ENCODE measurements around the gene SMYD3. TPM values are rescaled to one million over a fixed set of nuclear protein-coding genes. Genes with fewer than 3 reads are reported as not detected.

The SMYD3 gene
- total and polyA plus RNA-seq, 2 donors (not counting 3 experiments of a cell fraction or from before 2014, with no cell fraction given) = 16.0 to 32.1 TPM

DNA sequence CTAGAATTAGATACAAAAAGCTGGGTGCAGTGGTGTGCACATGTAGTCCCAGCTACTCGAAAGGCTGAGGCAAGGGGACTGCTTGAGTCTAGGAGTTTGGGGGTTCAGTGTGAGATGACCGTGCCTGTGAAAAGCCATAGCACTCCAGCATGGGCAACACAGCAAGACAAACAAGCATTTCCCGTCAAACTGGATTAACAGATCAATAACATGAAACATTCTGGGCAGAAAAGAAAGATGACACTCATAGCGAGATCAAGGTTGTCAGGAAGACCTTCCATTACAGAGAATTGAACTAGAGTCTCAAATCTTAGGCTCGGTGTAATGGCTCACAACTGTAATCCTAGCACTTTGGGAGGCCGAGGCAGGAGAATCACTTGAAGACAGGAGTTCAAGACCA is 45.0 kb upstream of the SMYD3 start:
- ChIA-PET CTCF (interaction anchor here (1.1 to 1.4 kb wide), 2 partner anchors 10 to 57 kb away, joined by 3 read pairs; no protein-coding TSS in a partner anchor), POLR2A (no interaction called here)
- dilution Hi-C loops (cut with MboI; ENCODE audit: extremely low pct_ligation_motif_present, low sequenced_read_pairs) = no loop called here

More for the DNA sequence above, 45.0 kb upstream of the SMYD3 start:
- H3K27me3 ChIP-seq (ENCODE audit: control insufficient read depth in 2 of 2, insufficient read depth in 2 of 2, low read length in 2 of 2) = no peaks in the 10 kb centered on the region
- TF ChIP-seq EZH2 (IDR thresholded peaks at IDR 0.05; ENCODE audit: borderline replicate concordance, low read depth, low read length, severe bottlenecking) (no peak), POLR2A (IDR thresholded peaks at IDR 0.05; ENCODE audit: low read depth, low read length) (no peak), MYC (IDR thresholded peaks at IDR 0.05; ENCODE audit: low read depth, low read length) (no peak), POLR2AphosphoS5 (IDR thresholded peaks at IDR 0.05; ENCODE audit: insufficient read depth, low read depth, low read length) (no peak), FOS (IDR thresholded peaks at IDR 0.05; ENCODE audit: borderline replicate concordance, insufficient read depth, low read length) (no peak), JUN (IDR thresholded peaks at IDR 0.05; ENCODE audit: borderline replicate concordance, insufficient read depth, insufficient read length, low read depth) (no peak), GATA2 (IDR thresholded peaks at IDR 0.05; ENCODE audit: insufficient read depth, insufficient read length, low read depth, low read length) (no peak), CTCF (IDR thresholded peaks at IDR 0.05; ENCODE audit: extremely low read depth in 1 of 2, insufficient read depth in 1 of 2, low read depth in 1 of 2, low read length in 2 of 2) (no peak), MAX (IDR thresholded peaks at IDR 0.05; ENCODE audit: insufficient read depth, insufficient read length) (no peak)
- H3K9me1 ChIP-seq (replicated peaks; ENCODE audit: control insufficient read depth, extremely low read depth, insufficient read depth, low read length) = no peaks in the 10 kb centered on the region
- no peaks in the 10 kb centered on the region for H3K9me3 ChIP-seq (replicated peaks; ENCODE audit: control insufficient read depth, insufficient read depth, low read length)
- H3K79me2 ChIP-seq (ENCODE audit: control insufficient read depth, insufficient read depth, low read length) = peaks cover 9% of the 10 kb centered on the region
- no peaks in the 10 kb centered on the region for H3K4me1 ChIP-seq (ENCODE audit: control insufficient read depth, extremely low read depth, insufficient read depth, low read length)
- BruUV-seq (replicated peaks) = no TSS peak
- peaks cover 4 to 17% of the 10 kb centered on the region in 2 experiments for H3K36me3 ChIP-seq (ENCODE audit: control insufficient read depth in 2 of 2, extremely low read depth in 1 of 2, insufficient read depth in 2 of 2, low read length in 2 of 2)
- intact Hi-C loops (cut with micrococcal nuclease) = no loop called here
- no peak overlapping the region for H3K27ac ChIP-seq (ENCODE audit: insufficient read depth, low read depth, low read length)
- DNase-seq (ENCODE audit: low read depth, low spot score) = no peak
- H2AFZ ChIP-seq (ENCODE audit: low read depth, low read length) = no peak overlapping the region
- H3K4me3 ChIP-seq (replicated peaks in 1 of 3; ENCODE audit: insufficient read depth in 1 of 3, low read depth in 1 of 3, low read length in 3 of 3) = no peak overlapping the region
- H3K4me2 ChIP-seq (ENCODE audit: insufficient read depth, low read length) = no peak overlapping the region
- H3K9ac ChIP-seq (replicated peaks; ENCODE audit: extremely low read depth, insufficient read depth, low read length) = no peak overlapping the region
- no peak for FAIRE-seq
- no peaks in the 10 kb centered on the region for H4K20me1 ChIP-seq (replicated peaks; ENCODE audit: control insufficient read depth, extremely low read depth, insufficient read depth, low read length)
